SK-N-SH treated with all-trans-retinoic acid at 6 μM for 48 hours (cell line): ENCODE results near the gene ADAM23.

Source experiments
- ATAC-seq: fragments of 200-7000 bp; cut with Tn5 transposase; 3 replicates; pipeline ENCODE4 v1.9.1; 2020; ENCODE audit warnings: mild to moderate bottlenecking, moderate library complexity
- ARNTL ChIP-seq: fragments of 450-650 bp; formaldehyde crosslinking; IDR thresholded peaks from 2 replicates; pipeline ENCODE4 v1.5.0; 2020; ENCODE audit warnings: low read depth, mild to moderate bottlenecking, moderate library complexity, borderline replicate concordance
- CSDC2 ChIP-seq: fragments of 250-450 bp; sonication (Bioruptor Pico); IDR thresholded peaks from 2 replicates; pipeline ENCODE4 v1.5.0; 2020; ENCODE audit warnings: mild to moderate bottlenecking, moderate library complexity
- ESRRG ChIP-seq: fragments of 250-450 bp; sonication (Bioruptor Pico); IDR thresholded peaks from 2 replicates; pipeline ENCODE4 v1.6.1; 2021; ENCODE audit warnings: mild to moderate bottlenecking
- GLIS3 ChIP-seq: fragments of 250-450 bp; sonication (Bioruptor Pico); IDR thresholded peaks from 2 replicates; pipeline ENCODE4 v1.5.0; 2020; ENCODE audit warnings: mild to moderate bottlenecking, moderate library complexity
- PPARA ChIP-seq: fragments of 250-450 bp; sonication (Bioruptor Pico); IDR thresholded peaks from 2 replicates; pipeline ENCODE4 v1.5.0; 2020; ENCODE audit warnings: mild to moderate bottlenecking, borderline replicate concordance
- SNAI2 ChIP-seq: fragments of 250-450 bp; sonication (Bioruptor Pico); IDR thresholded peaks from 2 replicates; pipeline ENCODE4 v1.5.0; 2020; ENCODE audit warnings: mild to moderate bottlenecking, moderate library complexity
- TCF4 ChIP-seq: fragments of 250-450 bp; sonication (Bioruptor Pico); IDR thresholded peaks from 2 replicates; pipeline ENCODE4 v1.8.0; 2021; ENCODE audit warnings: mild to moderate bottlenecking, moderate library complexity, borderline replicate concordance
- TOX ChIP-seq: fragments of 250-450 bp; sonication (Bioruptor Pico); IDR thresholded peaks from 2 replicates; pipeline ENCODE4 v1.8.0; 2021; ENCODE audit warnings: mild to moderate bottlenecking, moderate library complexity, borderline replicate concordance
- ZC3H10 ChIP-seq: fragments of 250-450 bp; sonication (Bioruptor Pico); IDR thresholded peaks from 2 replicates; pipeline ENCODE4 v1.5.1; 2021; ENCODE audit warnings: mild to moderate bottlenecking, moderate library complexity
- ZFP3 ChIP-seq: fragments of 250-450 bp; sonication (Bioruptor Pico); IDR thresholded peaks from 2 replicates; pipeline ENCODE4 v1.5.0; 2020; ENCODE audit warnings: mild to moderate bottlenecking, moderate library complexity
- ZNF70 ChIP-seq: fragments of 450-650 bp; formaldehyde crosslinking; IDR thresholded peaks from 2 replicates; pipeline ENCODE4 v1.5.0; 2020; ENCODE audit warnings: mild to moderate bottlenecking, moderate library complexity
- ZNF8 ChIP-seq: fragments of 450-650 bp; formaldehyde crosslinking; IDR thresholded peaks from 2 replicates; pipeline ENCODE4 v1.5.0; 2020; ENCODE audit warnings: mild to moderate bottlenecking, moderate library complexity
- TF ChIP-seq, protein P1 (sequence below): fragments of 250-450 bp; sonication (Bioruptor Pico); IDR thresholded peaks from 2 replicates; pipeline ENCODE4 v1.5.1; 2020; ENCODE audit warnings: low read depth, mild to moderate bottlenecking, moderate library complexity
- TF ChIP-seq, protein P2 (sequence below): fragments of 250-450 bp; sonication (Bioruptor Pico); IDR thresholded peaks from 2 replicates; pipeline ENCODE4 v1.5.0; 2020; ENCODE audit warnings: mild to moderate bottlenecking, moderate library complexity
- TF ChIP-seq, protein P3 (sequence below): fragments of 250-450 bp; sonication (Bioruptor Pico); IDR thresholded peaks from 2 replicates; pipeline ENCODE4 v1.8.0; 2020; ENCODE audit warnings: mild to moderate bottlenecking, moderate library complexity, borderline replicate concordance
- TF ChIP-seq, protein P4 (sequence below): fragments of 250-450 bp; sonication (Bioruptor Pico); IDR thresholded peaks from 2 replicates; pipeline ENCODE4 v1.5.1; 2021; ENCODE audit warnings: mild to moderate bottlenecking, moderate library complexity
- TF ChIP-seq, protein P5 (sequence below): fragments of 250-450 bp; sonication (Bioruptor Pico); IDR thresholded peaks from 2 replicates; pipeline ENCODE4 v1.8.0; 2021; ENCODE audit warnings: low read depth, mild to moderate bottlenecking, moderate library complexity, borderline replicate concordance

The ADAM23 gene

DNA sequence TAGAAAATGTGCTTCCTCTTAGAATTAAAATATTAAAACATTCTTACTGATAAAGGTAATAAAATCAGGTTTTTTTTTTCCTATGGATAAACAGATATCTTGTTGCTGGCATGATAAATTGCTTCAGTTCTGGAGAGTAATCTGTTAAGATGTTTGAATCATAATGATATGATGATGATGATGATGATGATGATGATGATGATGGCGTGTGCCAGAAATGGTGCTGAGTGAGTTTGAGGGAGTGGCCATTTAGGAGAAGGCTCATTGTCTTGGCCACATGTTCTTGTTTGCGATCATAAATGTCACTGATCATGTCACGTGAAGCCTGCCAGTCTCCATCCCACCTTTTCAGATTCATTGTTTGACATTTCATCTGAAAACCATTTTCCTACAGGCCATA, 35.0 kb downstream of the ADAM23 start:
- TF ChIP-seq TOX (CRISPR knock-in tag): no peak
- no peak for TF ChIP-seq ZNF8 (CRISPR knock-in tag)
- TF ChIP-seq, protein P1, sequence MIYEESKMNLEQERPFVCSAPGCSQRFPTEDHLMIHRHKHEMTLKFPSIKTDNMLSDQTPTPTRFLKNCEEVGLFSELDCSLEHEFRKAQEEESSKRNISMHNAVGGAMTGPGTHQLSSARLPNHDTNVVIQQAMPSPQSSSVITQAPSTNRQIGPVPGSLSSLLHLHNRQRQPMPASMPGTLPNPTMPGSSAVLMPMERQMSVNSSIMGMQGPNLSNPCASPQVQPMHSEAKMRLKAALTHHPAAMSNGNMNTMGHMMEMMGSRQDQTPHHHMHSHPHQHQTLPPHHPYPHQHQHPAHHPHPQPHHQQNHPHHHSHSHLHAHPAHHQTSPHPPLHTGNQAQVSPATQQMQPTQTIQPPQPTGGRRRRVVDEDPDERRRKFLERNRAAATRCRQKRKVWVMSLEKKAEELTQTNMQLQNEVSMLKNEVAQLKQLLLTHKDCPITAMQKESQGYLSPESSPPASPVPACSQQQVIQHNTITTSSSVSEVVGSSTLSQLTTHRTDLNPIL (CRISPR knock-in tag): no peak
- TF ChIP-seq, protein P2, sequence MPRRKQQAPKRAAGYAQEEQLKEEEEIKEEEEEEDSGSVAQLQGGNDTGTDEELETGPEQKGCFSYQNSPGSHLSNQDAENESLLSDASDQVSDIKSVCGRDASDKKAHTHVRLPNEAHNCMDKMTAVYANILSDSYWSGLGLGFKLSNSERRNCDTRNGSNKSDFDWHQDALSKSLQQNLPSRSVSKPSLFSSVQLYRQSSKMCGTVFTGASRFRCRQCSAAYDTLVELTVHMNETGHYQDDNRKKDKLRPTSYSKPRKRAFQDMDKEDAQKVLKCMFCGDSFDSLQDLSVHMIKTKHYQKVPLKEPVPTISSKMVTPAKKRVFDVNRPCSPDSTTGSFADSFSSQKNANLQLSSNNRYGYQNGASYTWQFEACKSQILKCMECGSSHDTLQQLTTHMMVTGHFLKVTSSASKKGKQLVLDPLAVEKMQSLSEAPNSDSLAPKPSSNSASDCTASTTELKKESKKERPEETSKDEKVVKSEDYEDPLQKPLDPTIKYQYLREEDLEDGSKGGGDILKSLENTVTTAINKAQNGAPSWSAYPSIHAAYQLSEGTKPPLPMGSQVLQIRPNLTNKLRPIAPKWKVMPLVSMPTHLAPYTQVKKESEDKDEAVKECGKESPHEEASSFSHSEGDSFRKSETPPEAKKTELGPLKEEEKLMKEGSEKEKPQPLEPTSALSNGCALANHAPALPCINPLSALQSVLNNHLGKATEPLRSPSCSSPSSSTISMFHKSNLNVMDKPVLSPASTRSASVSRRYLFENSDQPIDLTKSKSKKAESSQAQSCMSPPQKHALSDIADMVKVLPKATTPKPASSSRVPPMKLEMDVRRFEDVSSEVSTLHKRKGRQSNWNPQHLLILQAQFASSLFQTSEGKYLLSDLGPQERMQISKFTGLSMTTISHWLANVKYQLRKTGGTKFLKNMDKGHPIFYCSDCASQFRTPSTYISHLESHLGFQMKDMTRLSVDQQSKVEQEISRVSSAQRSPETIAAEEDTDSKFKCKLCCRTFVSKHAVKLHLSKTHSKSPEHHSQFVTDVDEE (CRISPR knock-in tag): no peak
- TF ChIP-seq, all 23 proteins: peak for 0
- ATAC-seq: no peak

DNA sequence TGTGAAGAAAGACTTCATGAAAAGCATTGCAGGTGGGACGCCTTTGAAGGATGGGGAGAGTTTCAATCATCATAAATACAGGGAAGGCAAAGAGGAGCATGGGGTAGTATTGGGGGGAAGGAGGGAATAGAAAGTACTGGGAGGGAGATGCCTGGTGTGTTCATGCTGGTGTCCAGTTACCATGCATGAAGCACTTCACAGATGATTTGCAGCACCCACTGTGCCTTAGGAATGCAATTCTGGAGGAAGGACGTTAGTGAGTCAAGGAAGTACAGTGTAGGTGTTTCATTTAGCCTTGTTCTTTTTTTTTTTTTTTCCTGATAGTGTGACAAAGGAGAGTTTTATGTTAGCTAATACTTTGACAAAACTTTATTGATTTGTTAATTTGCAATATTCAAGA, 36.8 kb downstream of the ADAM23 start:
- TF ChIP-seq ZNF70: no peak
- no peak for TF ChIP-seq GLIS3
- no peak for TF ChIP-seq CSDC2
- TF ChIP-seq, protein P3, sequence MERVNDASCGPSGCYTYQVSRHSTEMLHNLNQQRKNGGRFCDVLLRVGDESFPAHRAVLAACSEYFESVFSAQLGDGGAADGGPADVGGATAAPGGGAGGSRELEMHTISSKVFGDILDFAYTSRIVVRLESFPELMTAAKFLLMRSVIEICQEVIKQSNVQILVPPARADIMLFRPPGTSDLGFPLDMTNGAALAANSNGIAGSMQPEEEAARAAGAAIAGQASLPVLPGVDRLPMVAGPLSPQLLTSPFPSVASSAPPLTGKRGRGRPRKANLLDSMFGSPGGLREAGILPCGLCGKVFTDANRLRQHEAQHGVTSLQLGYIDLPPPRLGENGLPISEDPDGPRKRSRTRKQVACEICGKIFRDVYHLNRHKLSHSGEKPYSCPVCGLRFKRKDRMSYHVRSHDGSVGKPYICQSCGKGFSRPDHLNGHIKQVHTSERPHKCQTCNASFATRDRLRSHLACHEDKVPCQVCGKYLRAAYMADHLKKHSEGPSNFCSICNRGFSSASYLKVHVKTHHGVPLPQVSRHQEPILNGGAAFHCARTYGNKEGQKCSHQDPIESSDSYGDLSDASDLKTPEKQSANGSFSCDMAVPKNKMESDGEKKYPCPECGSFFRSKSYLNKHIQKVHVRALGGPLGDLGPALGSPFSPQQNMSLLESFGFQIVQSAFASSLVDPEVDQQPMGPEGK: no peak
- no peak for TF ChIP-seq PPARA (CRISPR knock-in tag)
- no peak for TF ChIP-seq ESRRG (CRISPR knock-in tag)
- TF ChIP-seq ARNTL (CRISPR knock-in tag): no peak
- no peak for TF ChIP-seq ZC3H10 (CRISPR knock-in tag)
- TF ChIP-seq, protein P4, sequence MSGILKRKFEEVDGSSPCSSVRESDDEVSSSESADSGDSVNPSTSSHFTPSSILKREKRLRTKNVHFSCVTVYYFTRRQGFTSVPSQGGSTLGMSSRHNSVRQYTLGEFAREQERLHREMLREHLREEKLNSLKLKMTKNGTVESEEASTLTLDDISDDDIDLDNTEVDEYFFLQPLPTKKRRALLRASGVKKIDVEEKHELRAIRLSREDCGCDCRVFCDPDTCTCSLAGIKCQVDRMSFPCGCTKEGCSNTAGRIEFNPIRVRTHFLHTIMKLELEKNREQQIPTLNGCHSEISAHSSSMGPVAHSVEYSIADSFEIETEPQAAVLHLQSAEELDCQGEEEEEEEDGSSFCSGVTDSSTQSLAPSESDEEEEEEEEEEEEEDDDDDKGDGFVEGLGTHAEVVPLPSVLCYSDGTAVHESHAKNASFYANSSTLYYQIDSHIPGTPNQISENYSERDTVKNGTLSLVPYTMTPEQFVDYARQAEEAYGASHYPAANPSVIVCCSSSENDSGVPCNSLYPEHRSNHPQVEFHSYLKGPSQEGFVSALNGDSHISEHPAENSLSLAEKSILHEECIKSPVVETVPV (CRISPR knock-in tag): no peak
- TF ChIP-seq, all 23 proteins: peak for 0
- ATAC-seq: peak; percentile 33; the same call in 2 of the 3 replicates

DNA sequence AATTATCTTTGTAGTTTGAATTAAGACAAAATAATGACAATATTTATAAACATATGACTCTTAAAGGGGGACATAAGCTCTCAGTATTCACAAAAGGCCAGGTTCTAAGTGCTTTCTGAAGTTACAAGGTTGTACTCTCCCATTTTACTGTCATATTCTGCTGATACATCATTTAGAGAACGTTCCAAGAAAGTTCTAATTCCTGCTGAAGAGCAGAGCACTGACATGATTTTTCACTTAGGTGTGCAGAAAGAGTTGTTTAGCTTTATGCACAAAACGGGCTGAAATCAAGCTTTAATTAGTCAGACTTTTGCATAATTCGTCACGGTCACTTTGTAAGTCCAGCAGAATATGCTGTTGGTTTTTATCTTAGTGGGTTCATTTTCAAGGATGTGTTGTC, 37.3 kb downstream of the ADAM23 start:
- no peak for ATAC-seq
- TF ChIP-seq TCF4 (CRISPR knock-in tag) (no peak), ZFP3 (no peak), SNAI2 (CRISPR knock-in tag) (no peak), ARNTL (CRISPR knock-in tag) (no peak), CSDC2 (no peak), ZNF70 (no peak), PPARA (CRISPR knock-in tag) (no peak), ZNF8 (CRISPR knock-in tag) (no peak)
- TF ChIP-seq, protein P3: no peak
- TF ChIP-seq, protein P4 (CRISPR knock-in tag): no peak
- TF ChIP-seq, protein P5, sequence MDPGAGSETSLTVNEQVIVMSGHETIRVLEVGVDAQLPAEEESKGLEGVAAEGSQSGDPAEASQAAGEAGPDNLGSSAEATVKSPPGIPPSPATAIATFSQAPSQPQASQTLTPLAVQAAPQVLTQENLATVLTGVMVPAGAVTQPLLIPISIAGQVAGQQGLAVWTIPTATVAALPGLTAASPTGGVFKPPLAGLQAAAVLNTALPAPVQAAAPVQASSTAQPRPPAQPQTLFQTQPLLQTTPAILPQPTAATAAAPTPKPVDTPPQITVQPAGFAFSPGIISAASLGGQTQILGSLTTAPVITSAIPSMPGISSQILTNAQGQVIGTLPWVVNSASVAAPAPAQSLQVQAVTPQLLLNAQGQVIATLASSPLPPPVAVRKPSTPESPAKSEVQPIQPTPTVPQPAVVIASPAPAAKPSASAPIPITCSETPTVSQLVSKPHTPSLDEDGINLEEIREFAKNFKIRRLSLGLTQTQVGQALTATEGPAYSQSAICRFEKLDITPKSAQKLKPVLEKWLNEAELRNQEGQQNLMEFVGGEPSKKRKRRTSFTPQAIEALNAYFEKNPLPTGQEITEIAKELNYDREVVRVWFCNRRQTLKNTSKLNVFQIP (CRISPR knock-in tag): no peak
- TF ChIP-seq, protein P1 (CRISPR knock-in tag): no peak
